Measurements from ENCODE around the gene CCT6B.

CCT6B gene

GRCh38 chr17:34991606-34992005 lies 30.3 kb upstream of the CCT6B start:
- no peak for TF ChIP-seq CTCF (IDR thresholded peaks at IDR 0.05; ENCODE audit: extremely low read depth, insufficient read depth, missing control alignments)
- DNase-seq (ENCODE audit: low spot score): no peak
- in situ Hi-C loops (cut with MboI; ENCODE audit: low pct_unique_long_range_greater_than_20kb, low sequenced_read_pairs, unreplicated experiment): loop anchor here (10.0 kb wide), 1 partner anchor 113 kb away; no protein-coding TSS in a partner anchor

- no peak for DNase-seq (ENCODE audit: low spot score)
- in situ Hi-C loops (cut with MboI; ENCODE audit: low pct_unique_long_range_greater_than_20kb, low sequenced_read_pairs, unreplicated experiment): loop anchor here (10.0 kb wide), 1 partner anchor 114 kb away; no protein-coding TSS in a partner anchor
- TF ChIP-seq CTCF (IDR thresholded peaks at IDR 0.05; ENCODE audit: extremely low read depth, insufficient read depth, missing control alignments): no peak
Observed at GRCh38 chr17:34990921-34991365, 29.7 kb upstream of the CCT6B start.

- no peak for DNase-seq (ENCODE audit: low spot score)
- in situ Hi-C loops (cut with MboI; ENCODE audit: low pct_unique_long_range_greater_than_20kb, low sequenced_read_pairs, unreplicated experiment): no loop called here
- TF ChIP-seq CTCF (IDR thresholded peaks at IDR 0.05; ENCODE audit: extremely low read depth, insufficient read depth, missing control alignments): no peak
Observed at GRCh38 chr17:34989473-34989872, 28.2 kb upstream of the CCT6B start.

GRCh38 chr17:34988644-34989043 lies 27.4 kb upstream of the CCT6B start:
- no peak for TF ChIP-seq CTCF (IDR thresholded peaks at IDR 0.05; ENCODE audit: extremely low read depth, insufficient read depth, missing control alignments)
- no peak for DNase-seq (ENCODE audit: low spot score)
- in situ Hi-C loops (cut with MboI; ENCODE audit: low pct_unique_long_range_greater_than_20kb, low sequenced_read_pairs, unreplicated experiment): no loop called here

- in situ Hi-C loops (cut with MboI; ENCODE audit: low pct_unique_long_range_greater_than_20kb, low sequenced_read_pairs, unreplicated experiment): no loop called here
- no peak for DNase-seq (ENCODE audit: low spot score)
- no peak for TF ChIP-seq CTCF (IDR thresholded peaks at IDR 0.05; ENCODE audit: extremely low read depth, insufficient read depth, missing control alignments)
Observed at GRCh38 chr17:34987232-34987631, 26.0 kb upstream of the CCT6B start.

GRCh38 chr17:34981538-34982241 lies 20.4 kb upstream of the CCT6B start:
- TF ChIP-seq CTCF (IDR thresholded peaks at IDR 0.05; ENCODE audit: extremely low read depth, insufficient read depth, missing control alignments): no peak
- no peak for DNase-seq (ENCODE audit: low spot score)
- in situ Hi-C loops (cut with MboI; ENCODE audit: low pct_unique_long_range_greater_than_20kb, low sequenced_read_pairs, unreplicated experiment): no loop called here

Data from GM13977 (cell line).